Panc1 (cell line): ENCODE results near the gene TMEM40.
"Not testable (repeated sequence)": the region's sequence is repeated elsewhere in the genome, so short reads cannot be mapped to it uniquely, and the experiment has no call there.

ENCODE experiments used
- CTCF ChIP-seq: fragments of 450-650 bp; IDR thresholded peaks from 2 replicates; pipeline ENCODE4 v1.5.1; 2017; ENCODE audit warnings: mild to moderate bottlenecking
- SIN3A ChIP-seq: IDR thresholded peaks from 2 replicates; pipeline ENCODE4 v1.6.1; 2012; ENCODE audit warnings: low read depth, mild to moderate bottlenecking, low read length, moderate library complexity, borderline replicate concordance; ENCODE audit not compliant: insufficient read depth

GRCh38 chr3:12775970-12776369 is 16.9 kb upstream of the TMEM40 start:
- TF ChIP-seq CTCF, SIN3A: not testable (repeated sequence)
